GM23248 (cell line): ENCODE data around the gene SPATA46. TPM values are rescaled to one million over a fixed set of nuclear protein-coding genes. Genes with fewer than 3 reads are reported as not detected.

Source experiments
- DNase-seq: peaks from one replicate; pipeline ENCODE4 v3.0.0-alpha.2; 2015
- H2AFZ ChIP-seq: fragments of 200-600 bp; sonication (generic); 2 replicates; pipeline ENCODE4 v1.6.1; 2016; ENCODE audit warnings: antibody characterized with exemption
- H3F3A ChIP-seq: fragments of 200-600 bp; sonication (generic); 2 replicates; pipeline ENCODE4 v1.6.1; 2016; ENCODE audit warnings: mild to moderate bottlenecking, antibody characterized with exemption, mixed run types; ENCODE audit not compliant: insufficient read depth
- H3K27ac ChIP-seq: fragments of 200-600 bp; sonication (generic); 2 replicates; pipeline ENCODE4 v1.5.1; 2016; ENCODE audit warnings: mild to moderate bottlenecking
- H3K27me3 ChIP-seq: fragments of 200-600 bp; sonication (generic); replicated peaks from 2 replicates; pipeline ENCODE4 v1.6.1; 2016; ENCODE audit warnings: mild to moderate bottlenecking; ENCODE audit not compliant: insufficient read depth
- H3K36me3 ChIP-seq: fragments of 200-600 bp; sonication (generic); 2 replicates; pipeline ENCODE4 v1.6.1; 2016; ENCODE audit warnings: low read depth, mild to moderate bottlenecking
- H3K4me1 ChIP-seq: fragments of 200-600 bp; sonication (generic); 2 replicates; pipeline ENCODE4 v1.6.1; 2016; ENCODE audit warnings: mild to moderate bottlenecking; ENCODE audit not compliant: insufficient read depth
- H3K4me2 ChIP-seq: fragments of 200-600 bp; sonication (generic); one replicate; pipeline ENCODE4 v1.6.1; 2016; ENCODE audit warnings: mild to moderate bottlenecking; ENCODE audit not compliant: unreplicated experiment
- H3K4me3 ChIP-seq: fragments of 200-600 bp; sonication (generic); 2 replicates; pipeline ENCODE4 v1.5.1; 2016; ENCODE audit warnings: mild to moderate bottlenecking
- H3K79me2 ChIP-seq: fragments of 200-600 bp; sonication (generic); 2 replicates; pipeline ENCODE4 v1.6.1; 2016; ENCODE audit warnings: mild to moderate bottlenecking; ENCODE audit not compliant: insufficient read depth
- H3K9ac ChIP-seq: fragments of 200-600 bp; sonication (generic); 2 replicates; pipeline ENCODE4 v1.6.1; 2016; ENCODE audit warnings: mild to moderate bottlenecking
- H3K9me2 ChIP-seq: fragments of 200-600 bp; sonication (generic); 2 replicates; pipeline ENCODE4 v1.6.1; 2016; ENCODE audit warnings: mixed run types, mild to moderate bottlenecking, moderate library complexity; ENCODE audit not compliant: insufficient read depth
- H3K9me3 ChIP-seq: fragments of 200-600 bp; sonication (generic); one replicate; pipeline ENCODE4 v1.6.1; 2017; ENCODE audit warnings: low read depth
- H4K20me1 ChIP-seq: fragments of 200-600 bp; sonication (generic); 2 replicates; pipeline ENCODE4 v1.6.0; 2016; ENCODE audit not compliant: insufficient read depth
- EZH2 ChIP-seq: fragments of 200-600 bp; sonication (generic); IDR thresholded peaks from 2 replicates; pipeline ENCODE4 v1.6.1; 2018; ENCODE audit warnings: antibody characterized with exemption, mild to moderate bottlenecking; ENCODE audit not compliant: insufficient read depth, poor library complexity, severe bottlenecking
- EZH2phosphoT487 ChIP-seq: fragments of 200-600 bp; sonication (generic); IDR thresholded peaks from 2 replicates; pipeline ENCODE4 v1.6.1; 2018; ENCODE audit warnings: antibody characterized with exemption, moderate library complexity, mild to moderate bottlenecking, low read depth; ENCODE audit not compliant: insufficient read depth
- WGBS, 2 experiments: methylation state at CpG; one replicate each; pipeline ENCODE4 v1.1.6; 2015 to 2017; ENCODE audit warnings: low lambda C conversion rate in 2 of 2, low coverage in 1 of 2; ENCODE audit errors: missing lambda C conversion rate in 2 of 2; 5-methylcytosine and 5-hydroxymethylcytosine counted together
- in situ Hi-C: fragments of 300-500 bp; cut with MboI; formaldehyde crosslinking; loops from 2 replicates; pipeline ENCODE4 v1.15.0; 2020
- polyA plus RNA-seq: library from polyadenylated mRNA; unstranded; fragments of >200 nt; fragmentation: Nextera tagmentation; extraction: Ambion mirVana; gene quantifications from 2 replicates; pipeline ENCODE4 v1.2.1, GENCODE V29; 2016
- total RNA-seq: library from RNA; depleted of rRNA; stranded (reverse); fragments of >200 nt; shearing (Covaris generic); gene quantifications from 2 replicates; pipeline ENCODE4 v1.2.3, GENCODE V29; 2014

The SPATA46 gene
- total and polyA plus RNA-seq, 2 experiments from 2014 or later, result not detected

GRCh38 chr1:162367073-162367472 is 9.6 kb downstream of the SPATA46 start:
- no peak for DNase-seq
- Histone ChIP-seq H3K9ac (no peak overlapping the region), H3K79me2 (no peaks in the 10 kb centered on the region), H3K4me2 (no peak overlapping the region), H4K20me1 (no peaks in the 10 kb centered on the region), H3K27me3 (no peaks in the 10 kb centered on the region), H2AFZ (no peak overlapping the region), H3K4me1 (no peaks in the 10 kb centered on the region), H3F3A (no peaks in the 10 kb centered on the region), H3K36me3 (no peaks in the 10 kb centered on the region), H3K4me3 (no peak overlapping the region), H3K9me2 (no peaks in the 10 kb centered on the region), H3K27ac (no peak overlapping the region), H3K9me3 (no peaks in the 10 kb centered on the region)
- in situ Hi-C loops, result loop anchor here (25.0 kb wide), 1 partner anchor 445 kb away; no protein-coding TSS in a partner anchor
- WGBS, 2 experiments, result 87 to 93% methylated on average over 35 to 36 of the region's 36 CpGs
- no peak for TF ChIP-seq EZH2phosphoT487
- TF ChIP-seq EZH2, result no peak

- no peak for DNase-seq
- Histone ChIP-seq H3K4me1 (no peaks in the 10 kb centered on the region), H3K4me2 (no peak overlapping the region), H3F3A (no peaks in the 10 kb centered on the region), H3K9me2 (no peaks in the 10 kb centered on the region), H3K36me3 (no peaks in the 10 kb centered on the region), H3K27ac (no peak overlapping the region), H2AFZ (no peak overlapping the region), H3K4me3 (no peak overlapping the region), H3K27me3 (no peaks in the 10 kb centered on the region), H3K79me2 (no peaks in the 10 kb centered on the region), H3K9ac (no peak overlapping the region), H4K20me1 (no peaks in the 10 kb centered on the region), H3K9me3 (no peaks in the 10 kb centered on the region)
- no peak for TF ChIP-seq EZH2phosphoT487
- no peak for TF ChIP-seq EZH2
- 75 to 84% methylated on average over 9 of the region's 9 CpGs for WGBS, 2 experiments
- in situ Hi-C loops, result loop anchor here (25.0 kb wide), 1 partner anchor 446 kb away; no protein-coding TSS in a partner anchor
Measured at GRCh38 chr1:162366671-162367070, 10.0 kb downstream of the SPATA46 start.

GRCh38 chr1:162366149-162366548 is 10.5 kb downstream of the SPATA46 start:
- DNase-seq, result no peak
- Histone ChIP-seq H3F3A (no peaks in the 10 kb centered on the region), H3K27me3 (no peaks in the 10 kb centered on the region), H3K9me3 (no peaks in the 10 kb centered on the region), H3K9me2 (no peaks in the 10 kb centered on the region), H3K27ac (no peak overlapping the region), H3K79me2 (no peaks in the 10 kb centered on the region), H2AFZ (no peak overlapping the region), H3K4me2 (no peak overlapping the region), H3K36me3 (no peaks in the 10 kb centered on the region), H3K9ac (no peak overlapping the region), H3K4me3 (no peak overlapping the region), H4K20me1 (no peaks in the 10 kb centered on the region), H3K4me1 (no peaks in the 10 kb centered on the region)
- no peak for TF ChIP-seq EZH2
- no peak for TF ChIP-seq EZH2phosphoT487
- WGBS, 2 experiments, result 56 to 61% methylated on average over 4 of the region's 4 CpGs
- in situ Hi-C loops, result loop anchor here (25.0 kb wide), 1 partner anchor 446 kb away; no protein-coding TSS in a partner anchor

- no peak for TF ChIP-seq EZH2phosphoT487
- TF ChIP-seq EZH2, result no peak
- Histone ChIP-seq H3K79me2 (no peaks in the 10 kb centered on the region), H3K9ac (no peak overlapping the region), H4K20me1 (no peaks in the 10 kb centered on the region), H3K4me1 (no peaks in the 10 kb centered on the region), H3K36me3 (no peaks in the 10 kb centered on the region), H3K9me3 (no peaks in the 10 kb centered on the region), H3K9me2 (no peaks in the 10 kb centered on the region), H3K27me3 (no peaks in the 10 kb centered on the region), H3K4me3 (no peak overlapping the region), H3K4me2 (no peak overlapping the region), H3F3A (no peaks in the 10 kb centered on the region), H3K27ac (no peak overlapping the region), H2AFZ (no peak overlapping the region)
- no peak for DNase-seq
- WGBS, 2 experiments, result 81 to 83% methylated on average over 10 of the region's 10 CpGs
- in situ Hi-C loops, result loop anchor here (25.0 kb wide), 1 partner anchor 447 kb away; no protein-coding TSS in a partner anchor
Measured at GRCh38 chr1:162365284-162366020, 11.2 kb downstream of the SPATA46 start.

- Histone ChIP-seq H3K27me3 (no peaks in the 10 kb centered on the region), H3K27ac (no peak overlapping the region), H3K9me2 (no peaks in the 10 kb centered on the region), H3F3A (no peaks in the 10 kb centered on the region), H4K20me1 (no peaks in the 10 kb centered on the region), H3K4me3 (no peak overlapping the region), H3K9ac (no peak overlapping the region), H2AFZ (no peak overlapping the region), H3K9me3 (no peaks in the 10 kb centered on the region), H3K36me3 (no peaks in the 10 kb centered on the region), H3K79me2 (no peaks in the 10 kb centered on the region), H3K4me2 (no peak overlapping the region), H3K4me1 (no peaks in the 10 kb centered on the region)
- peak; percentile 12 for DNase-seq
- in situ Hi-C loops, result loop anchor here (25.0 kb wide), 1 partner anchor 448 kb away; no protein-coding TSS in a partner anchor
- no peak for TF ChIP-seq EZH2
- no peak for TF ChIP-seq EZH2phosphoT487
- whole genome bisulfite sequencing, 2 experiments, result 73 to 94% methylated on average over 1 of the region's 1 CpG
Measured at GRCh38 chr1:162364498-162364897, 12.2 kb downstream of the SPATA46 start.
